ENCODE measurements around the gene NDUFA11. TPM values are rescaled to one million over a fixed set of nuclear protein-coding genes. Genes with fewer than 3 reads are reported as not detected.

NDUFA11 gene
- total and polyA plus RNA-seq, 2 of the 4 experiments (the other 2 are of a cell fraction), result 375 to 1,276 TPM

DNA sequence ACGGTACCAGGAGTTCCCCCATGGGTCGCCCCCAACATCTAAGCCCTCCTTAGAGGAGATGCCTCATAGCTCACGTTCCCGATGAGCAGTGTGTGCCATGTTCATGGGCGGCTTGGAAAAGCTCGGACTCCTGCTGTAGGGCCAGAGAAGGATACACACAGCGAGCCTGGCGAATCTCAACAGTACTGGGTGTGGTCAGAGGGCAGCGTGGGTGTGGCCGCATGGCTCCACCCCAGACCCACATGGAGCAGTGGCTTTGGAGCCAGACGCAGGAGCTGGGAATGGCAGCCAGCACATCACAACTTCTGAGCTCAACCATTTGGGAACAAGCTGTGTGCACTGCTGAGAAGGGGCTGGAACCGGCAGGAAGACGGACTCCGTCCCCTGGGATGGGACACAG lies 26.0 kb upstream of the NDUFA11 start:
- peaks cover 74% of the 10 kb centered on the region for H3K36me3 ChIP-seq (ENCODE audit: control insufficient read depth, insufficient read depth, low read length)
- H3K56ac ChIP-seq (ENCODE audit: extremely low read depth, insufficient read depth, low read length), result no peak overlapping the region
- H2BK5ac ChIP-seq (ENCODE audit: low read depth, low read length, poor library complexity, severe bottlenecking), result no peak overlapping the region
- no peak overlapping the region for H2BK120ac ChIP-seq (ENCODE audit: low read depth, low read length)
- BruUV-seq (replicated peaks), result no TSS peak
- ATAC-seq (ENCODE audit: low read depth), result no peak
- no peak overlapping the region for H3K4me2 ChIP-seq (ENCODE audit: low read depth, low read length)
- H3K4me1 ChIP-seq (ENCODE audit: control insufficient read depth, insufficient read depth, low read length), result peaks cover 19% of the 10 kb centered on the region; the same call in 1 of the 2 replicates
- peaks cover 15% of the 10 kb centered on the region for H3K9me1 ChIP-seq (ENCODE audit: insufficient read depth, low read length)
- H3K79me1 ChIP-seq (ENCODE audit: low read depth in 1 of 2, low read length in 2 of 2), result peaks cover 10 to 57% of the 10 kb centered on the region in 2 experiments; a peak in 3 of 4 replicates
- peak overlapping the region; percentile 39 for H2AK9ac ChIP-seq (replicated peaks; ENCODE audit: low read depth, low read length, poor library complexity)
- no peaks in the 10 kb centered on the region for H3K9me3 ChIP-seq (ENCODE audit: control insufficient read depth, insufficient read depth, low read length)
- H4K5ac ChIP-seq (ENCODE audit: low read depth, low read length), result no peak overlapping the region
- no peak overlapping the region for H3K27ac ChIP-seq (ENCODE audit: insufficient read depth, low read length)
- no peak overlapping the region for H4K8ac ChIP-seq (ENCODE audit: low read depth in 2 of 2, low read length in 2 of 2)
- no peak overlapping the region for H4K91ac ChIP-seq (ENCODE audit: insufficient read depth, low read depth, low read length)
- H2BK15ac ChIP-seq (ENCODE audit: low read depth, low read length), result no peak overlapping the region
- in situ Hi-C loops (cut with MboI; ENCODE audit: low sequenced_read_pairs), result no loop called here
- no peak overlapping the region for H2BK20ac ChIP-seq (ENCODE audit: low read depth, low read length)
- H2AK5ac ChIP-seq (ENCODE audit: low read depth, low read length), result no peak overlapping the region
- 90% methylated on average over 8 of the region's 14 CpGs; no CpG with 5 or more reads in 1 of the 2 experiments for WGBS, 2 experiments (ENCODE audit: extremely low coverage in 2 of 2, insufficient read length in 1 of 2)
- intact Hi-C loops (cut with micrococcal nuclease), result no loop called here
- H3K27me3 ChIP-seq (ENCODE audit: control insufficient read depth, insufficient read depth, low read length), result no peaks in the 10 kb centered on the region
- TF ChIP-seq RCOR1 (IDR thresholded peaks at IDR 0.05; ENCODE audit: insufficient replicate concordance, low read length) (no peak), CHD1 (IDR thresholded peaks at IDR 0.05; ENCODE audit: low read depth, low read length) (no peak), CTCF (conservative IDR thresholded peaks at IDR 0.05; ENCODE audit: low read depth, low read length) (no peak), RAD21 (IDR thresholded peaks at IDR 0.05; ENCODE audit: low read length) (no peak), NFE2L2 (IDR thresholded peaks at IDR 0.05; ENCODE audit: low read depth, low read length) (no peak), SMC3 (IDR thresholded peaks at IDR 0.05; ENCODE audit: low read depth, low read length) (no peak), BHLHE40 (IDR thresholded peaks at IDR 0.05; ENCODE audit: low read depth, low read length) (no peak), MXI1 (IDR thresholded peaks at IDR 0.05; ENCODE audit: borderline replicate concordance, low read depth, low read length) (no peak), MAFK (IDR thresholded peaks at IDR 0.05; ENCODE audit: low read depth, low read length) (no peak), CEBPB (IDR thresholded peaks at IDR 0.05; ENCODE audit: low read depth, low read length) (no peak), RFX5 (IDR thresholded peaks at IDR 0.05; ENCODE audit: low read depth, low read length) (no peak), FOS (IDR thresholded peaks at IDR 0.05; ENCODE audit: low read depth, low read length) (no peak), POLR2A (IDR thresholded peaks at IDR 0.05; ENCODE audit: low read depth, low read length) (no peak), MAZ (IDR thresholded peaks at IDR 0.05; ENCODE audit: borderline replicate concordance, low read depth, low read length) (no peak)
- TF ChIP-seq, protein P1, sequence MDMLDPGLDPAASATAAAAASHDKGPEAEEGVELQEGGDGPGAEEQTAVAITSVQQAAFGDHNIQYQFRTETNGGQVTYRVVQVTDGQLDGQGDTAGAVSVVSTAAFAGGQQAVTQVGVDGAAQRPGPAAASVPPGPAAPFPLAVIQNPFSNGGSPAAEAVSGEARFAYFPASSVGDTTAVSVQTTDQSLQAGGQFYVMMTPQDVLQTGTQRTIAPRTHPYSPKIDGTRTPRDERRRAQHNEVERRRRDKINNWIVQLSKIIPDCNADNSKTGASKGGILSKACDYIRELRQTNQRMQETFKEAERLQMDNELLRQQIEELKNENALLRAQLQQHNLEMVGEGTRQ (IDR thresholded peaks at IDR 0.05; ENCODE audit: low read depth, low read length), result no peak
- TF ChIP-seq, protein P2, sequence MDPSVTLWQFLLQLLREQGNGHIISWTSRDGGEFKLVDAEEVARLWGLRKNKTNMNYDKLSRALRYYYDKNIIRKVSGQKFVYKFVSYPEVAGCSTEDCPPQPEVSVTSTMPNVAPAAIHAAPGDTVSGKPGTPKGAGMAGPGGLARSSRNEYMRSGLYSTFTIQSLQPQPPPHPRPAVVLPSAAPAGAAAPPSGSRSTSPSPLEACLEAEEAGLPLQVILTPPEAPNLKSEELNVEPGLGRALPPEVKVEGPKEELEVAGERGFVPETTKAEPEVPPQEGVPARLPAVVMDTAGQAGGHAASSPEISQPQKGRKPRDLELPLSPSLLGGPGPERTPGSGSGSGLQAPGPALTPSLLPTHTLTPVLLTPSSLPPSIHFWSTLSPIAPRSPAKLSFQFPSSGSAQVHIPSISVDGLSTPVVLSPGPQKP (IDR thresholded peaks at IDR 0.05; ENCODE audit: borderline replicate concordance, low read depth, low read length), result no peak
- peaks cover 11% of the 10 kb centered on the region; the same call in 1 of the 2 replicates for H4K20me1 ChIP-seq (ENCODE audit: insufficient read depth, low read length)
- no peak overlapping the region for H3K4me3 ChIP-seq (ENCODE audit: insufficient read depth, low read depth, low read length)
- no peak overlapping the region for H3K18ac ChIP-seq (ENCODE audit: low read depth, low read length)
- ChIA-PET POLR2A (ENCODE audit: unreplicated experiment) (no interaction called here), CTCF (no interaction called here)
- no peak overlapping the region for H2AFZ ChIP-seq (replicated peaks; ENCODE audit: low read length, poor library complexity)
- H3K23ac ChIP-seq (ENCODE audit: low read depth, low read length), result no peak overlapping the region
- H3K14ac ChIP-seq (replicated peaks; ENCODE audit: low read depth, low read length), result no peak overlapping the region
- dilution Hi-C loops (cut with HindIII; ENCODE audit: low sequenced_read_pairs, unreplicated experiment), result no loop called here
- H3K9ac ChIP-seq (ENCODE audit: low read depth, low read length), result no peak overlapping the region
- H3K4ac ChIP-seq (ENCODE audit: low read depth, low read length), result no peak overlapping the region
- DNase-seq, result no peak
